Upper lobe of left lung (tissue), 4 donors: ENCODE results near the gene TRIM8.

Experiments used
- EP300 ChIP-seq, 4 donors: sonication (generic); formaldehyde crosslinking; IDR thresholded peaks; one replicate each; pipeline ENCODE4 v1.5.1; 2017; ENCODE audit warnings: antibody characterized with exemption in 4 of 4, control low read depth in 2 of 4
- POLR2A ChIP-seq, 4 donors: fragments of 450-650 bp; IDR thresholded peaks; one replicate each; pipeline ENCODE4 v1.5.1; 2016 to 2017; ENCODE audit warnings: antibody characterized with exemption in 4 of 4, mild to moderate bottlenecking in 2 of 4
- POLR2AphosphoS5 ChIP-seq, 2 donors: sonication (generic); formaldehyde crosslinking; IDR thresholded peaks; one replicate each; pipeline ENCODE4 v1.5.1; 2017; ENCODE audit warnings: antibody characterized with exemption in 2 of 2
- TF ChIP-seq, protein P1 (sequence below), 6 experiments: fragments of 450-650 bp in 4 of 6; fragments of 200-600 bp in 2 of 6; sonication (generic) in 2 of 6; IDR thresholded peaks; one replicate each; pipeline ENCODE4 v1.5.1; 2016 to 2019; ENCODE audit warnings: antibody characterized with exemption in 6 of 6

DNA sequence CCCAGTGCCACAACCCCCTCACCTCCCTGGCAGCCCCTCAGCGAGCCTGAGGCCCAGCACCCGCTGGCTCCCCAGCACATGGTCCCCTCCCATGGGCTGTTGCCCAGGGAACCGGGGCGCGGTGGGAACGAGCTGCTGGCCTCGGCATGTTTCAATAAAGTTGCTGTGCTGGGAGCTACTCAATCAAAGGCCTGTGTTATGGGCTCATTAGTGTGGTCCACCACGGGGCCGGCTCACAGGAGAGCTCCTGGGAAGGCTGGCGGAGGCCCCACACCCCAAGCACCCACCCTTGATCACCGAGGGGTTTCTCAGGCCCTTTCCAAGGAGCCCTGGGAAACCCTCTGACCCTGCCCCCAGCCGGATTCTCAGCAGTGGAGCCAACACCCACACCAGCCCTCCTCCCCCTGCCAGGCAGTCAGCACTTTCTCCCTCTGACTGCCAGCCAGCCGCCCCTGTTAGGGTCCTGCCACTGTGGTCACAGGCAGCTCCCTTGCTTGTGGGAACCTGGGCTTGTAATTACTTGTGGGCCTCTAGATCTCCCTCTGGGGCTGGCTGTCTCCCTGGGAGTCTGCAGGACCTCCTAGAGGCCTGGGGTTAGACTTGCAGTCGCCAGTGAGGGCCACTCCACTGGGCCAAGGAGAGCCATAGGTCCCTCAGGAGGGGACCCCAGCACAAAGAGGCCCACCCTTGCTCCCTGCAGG, 24.8 kb upstream of the TRIM8 start:
- no peak for TF ChIP-seq EP300 (IDR thresholded peaks at IDR 0.05)
- TF ChIP-seq, protein P1, sequence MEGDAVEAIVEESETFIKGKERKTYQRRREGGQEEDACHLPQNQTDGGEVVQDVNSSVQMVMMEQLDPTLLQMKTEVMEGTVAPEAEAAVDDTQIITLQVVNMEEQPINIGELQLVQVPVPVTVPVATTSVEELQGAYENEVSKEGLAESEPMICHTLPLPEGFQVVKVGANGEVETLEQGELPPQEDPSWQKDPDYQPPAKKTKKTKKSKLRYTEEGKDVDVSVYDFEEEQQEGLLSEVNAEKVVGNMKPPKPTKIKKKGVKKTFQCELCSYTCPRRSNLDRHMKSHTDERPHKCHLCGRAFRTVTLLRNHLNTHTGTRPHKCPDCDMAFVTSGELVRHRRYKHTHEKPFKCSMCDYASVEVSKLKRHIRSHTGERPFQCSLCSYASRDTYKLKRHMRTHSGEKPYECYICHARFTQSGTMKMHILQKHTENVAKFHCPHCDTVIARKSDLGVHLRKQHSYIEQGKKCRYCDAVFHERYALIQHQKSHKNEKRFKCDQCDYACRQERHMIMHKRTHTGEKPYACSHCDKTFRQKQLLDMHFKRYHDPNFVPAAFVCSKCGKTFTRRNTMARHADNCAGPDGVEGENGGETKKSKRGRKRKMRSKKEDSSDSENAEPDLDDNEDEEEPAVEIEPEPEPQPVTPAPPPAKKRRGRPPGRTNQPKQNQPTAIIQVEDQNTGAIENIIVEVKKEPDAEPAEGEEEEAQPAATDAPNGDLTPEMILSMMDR (IDR thresholded peaks at IDR 0.05) = no peak
- no peak for TF ChIP-seq POLR2A (IDR thresholded peaks at IDR 0.05)
- TF ChIP-seq POLR2AphosphoS5 (IDR thresholded peaks at IDR 0.05) = no peak
